ENCODE measurements around the gene CAV2.
A peak's percentile ranks its signal among the peaks of the same experiment; 100 is the strongest.

Gene CAV2, protein sequence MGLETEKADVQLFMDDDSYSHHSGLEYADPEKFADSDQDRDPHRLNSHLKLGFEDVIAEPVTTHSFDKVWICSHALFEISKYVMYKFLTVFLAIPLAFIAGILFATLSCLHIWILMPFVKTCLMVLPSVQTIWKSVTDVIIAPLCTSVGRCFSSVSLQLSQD

DNA sequence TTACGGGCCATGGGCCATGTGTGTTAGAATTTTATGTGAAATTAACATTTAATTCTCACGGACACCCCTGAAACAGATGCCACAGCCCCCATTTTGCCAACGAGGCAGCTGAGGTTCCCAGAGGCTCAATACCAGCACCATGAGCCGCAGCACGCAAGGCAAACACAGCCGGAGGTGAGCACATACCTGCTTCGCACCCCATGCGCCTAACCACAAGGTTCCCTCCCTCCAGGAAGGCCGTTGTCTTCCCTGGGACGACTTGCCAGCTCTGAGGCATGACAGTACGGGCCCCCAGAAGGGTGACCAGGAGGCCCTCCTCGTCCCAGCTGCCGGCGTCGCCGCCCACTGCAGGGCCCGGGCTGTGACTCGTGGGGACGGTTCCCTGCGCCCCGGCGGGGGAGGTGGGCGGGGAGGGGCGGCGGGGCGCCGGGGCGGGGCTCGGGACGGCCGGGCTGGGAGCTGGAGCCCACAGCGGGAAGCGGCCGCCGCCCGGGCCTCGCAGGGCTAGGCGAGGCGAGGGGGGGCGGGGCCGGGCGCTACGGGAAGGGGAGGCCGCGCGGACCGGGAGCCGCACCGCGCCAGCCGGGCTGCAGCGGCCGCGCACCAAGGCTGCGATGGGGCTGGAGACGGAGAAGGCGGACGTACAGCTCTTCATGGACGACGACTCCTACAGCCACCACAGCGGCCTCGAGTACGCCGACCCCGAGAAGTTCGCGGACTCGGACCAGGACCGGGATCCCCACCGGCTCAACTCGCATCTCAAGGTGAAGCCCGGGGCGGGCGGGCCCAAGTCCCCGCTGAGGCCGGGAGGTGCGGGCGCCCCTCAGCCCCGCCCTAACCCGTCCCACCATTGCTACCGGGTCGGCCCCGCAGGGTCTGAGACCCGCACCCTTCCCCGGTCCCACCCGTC is at the start of gene CAV2:
TSS of gene CAV2 (plus strand) at position 571 of the 910 bp plus-strand sequence. CDS start at position 615, 44 bp downstream.
- TF ChIP-seq, protein P1, sequence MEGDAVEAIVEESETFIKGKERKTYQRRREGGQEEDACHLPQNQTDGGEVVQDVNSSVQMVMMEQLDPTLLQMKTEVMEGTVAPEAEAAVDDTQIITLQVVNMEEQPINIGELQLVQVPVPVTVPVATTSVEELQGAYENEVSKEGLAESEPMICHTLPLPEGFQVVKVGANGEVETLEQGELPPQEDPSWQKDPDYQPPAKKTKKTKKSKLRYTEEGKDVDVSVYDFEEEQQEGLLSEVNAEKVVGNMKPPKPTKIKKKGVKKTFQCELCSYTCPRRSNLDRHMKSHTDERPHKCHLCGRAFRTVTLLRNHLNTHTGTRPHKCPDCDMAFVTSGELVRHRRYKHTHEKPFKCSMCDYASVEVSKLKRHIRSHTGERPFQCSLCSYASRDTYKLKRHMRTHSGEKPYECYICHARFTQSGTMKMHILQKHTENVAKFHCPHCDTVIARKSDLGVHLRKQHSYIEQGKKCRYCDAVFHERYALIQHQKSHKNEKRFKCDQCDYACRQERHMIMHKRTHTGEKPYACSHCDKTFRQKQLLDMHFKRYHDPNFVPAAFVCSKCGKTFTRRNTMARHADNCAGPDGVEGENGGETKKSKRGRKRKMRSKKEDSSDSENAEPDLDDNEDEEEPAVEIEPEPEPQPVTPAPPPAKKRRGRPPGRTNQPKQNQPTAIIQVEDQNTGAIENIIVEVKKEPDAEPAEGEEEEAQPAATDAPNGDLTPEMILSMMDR (IDR thresholded peaks at IDR 0.05) = no peak
- TF ChIP-seq ZFX (IDR thresholded peaks at IDR 0.05; ENCODE audit: borderline replicate concordance) = no peak

DNA sequence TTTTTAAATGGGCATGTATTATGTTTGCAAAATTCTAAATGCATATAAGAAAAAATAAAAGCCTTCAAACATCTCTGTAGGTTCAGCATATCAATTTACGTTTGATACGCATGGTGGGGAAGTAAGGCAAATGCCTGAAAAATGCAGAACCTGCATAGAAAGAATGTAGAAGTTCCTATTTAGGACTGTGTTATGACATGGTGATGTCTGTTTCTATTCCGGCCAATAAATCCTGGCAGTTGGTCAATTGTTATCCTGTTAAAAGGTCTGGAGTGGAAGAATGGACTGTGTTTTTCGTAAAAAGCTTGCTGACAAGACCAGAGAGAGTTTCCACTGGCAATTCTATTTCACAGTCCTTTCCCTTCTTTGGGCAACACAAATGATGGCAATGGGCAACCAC is 49.6 kb upstream of the CAV2 start:
- TF ChIP-seq, protein P1 (IDR thresholded peaks at IDR 0.05) = no peak
- TF ChIP-seq ZFX (IDR thresholded peaks at IDR 0.05; ENCODE audit: borderline replicate concordance) = no peak

More for the DNA sequence above, at the start of gene CAV2:
- no peak within 1 kb of the TSS for H3K27ac ChIP-seq

DNA sequence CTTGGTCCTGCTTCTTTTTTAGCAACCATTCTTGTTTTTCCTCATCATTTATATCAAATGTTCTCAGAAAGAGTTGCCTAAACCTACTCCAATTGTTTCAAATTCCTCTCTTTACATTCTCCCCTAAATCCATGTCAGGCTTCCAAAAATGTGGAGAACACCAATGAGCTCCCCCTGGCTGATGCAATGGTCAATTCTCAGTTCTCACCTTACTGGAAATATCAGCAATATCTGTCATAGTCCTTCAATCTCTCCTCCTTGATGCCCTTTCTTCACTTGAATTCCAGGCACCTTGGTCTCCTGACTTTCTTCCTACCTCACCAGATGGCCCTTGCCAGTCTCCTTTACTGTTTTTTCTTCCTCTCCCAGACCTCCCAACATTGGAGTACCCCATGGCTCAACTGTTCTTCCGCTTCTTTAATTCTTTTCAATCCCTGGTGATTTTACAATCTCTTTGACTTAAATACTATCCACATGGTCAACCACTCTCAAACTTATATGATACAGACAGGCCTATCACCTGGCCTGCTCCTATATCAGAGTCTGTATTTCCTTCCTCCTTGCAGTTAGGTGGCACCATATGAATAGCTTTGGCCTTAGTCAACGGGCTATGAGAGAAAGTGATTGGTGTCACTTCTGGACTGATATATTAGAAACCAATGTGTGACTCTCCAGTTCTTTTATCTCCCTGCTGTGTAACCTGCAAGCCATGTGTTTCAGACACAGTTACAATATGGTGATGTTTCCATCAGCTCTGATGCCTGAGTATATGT is 47.4 kb upstream of the CAV2 start:
- TF ChIP-seq, protein P1 (IDR thresholded peaks at IDR 0.05) = 0 out of 2 replicates have a peak, but pooled peaks have one; percentile 6
- TF ChIP-seq ZFX (IDR thresholded peaks at IDR 0.05; ENCODE audit: borderline replicate concordance) = no peak
- H3K27ac ChIP-seq = no peak overlapping the region

More for the DNA sequence above, 49.6 kb upstream of the CAV2 start:
- no peak overlapping the region for H3K27ac ChIP-seq

DNA sequence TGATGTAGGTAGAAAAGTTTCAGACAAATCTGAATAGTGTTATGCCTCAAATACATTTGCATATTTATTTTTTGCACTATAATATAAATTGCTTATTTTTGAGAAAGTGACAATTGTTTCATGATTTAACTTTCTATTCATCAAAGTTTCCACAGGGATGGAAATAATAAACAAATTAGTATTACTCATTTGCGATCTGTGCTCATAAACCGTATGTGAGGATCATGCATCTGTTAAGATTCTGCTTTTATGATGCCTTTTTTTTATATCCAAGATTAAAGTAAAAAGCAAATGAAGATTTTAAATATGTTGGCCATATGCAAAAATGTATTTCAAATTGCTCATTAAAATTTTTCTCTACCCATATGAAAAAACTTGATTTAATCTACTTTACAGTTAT is 45.2 kb upstream of the CAV2 start:
- H3K27ac ChIP-seq = no peak overlapping the region
- TF ChIP-seq, protein P1 (IDR thresholded peaks at IDR 0.05) = no peak
- no peak for TF ChIP-seq ZFX (IDR thresholded peaks at IDR 0.05; ENCODE audit: borderline replicate concordance)

DNA sequence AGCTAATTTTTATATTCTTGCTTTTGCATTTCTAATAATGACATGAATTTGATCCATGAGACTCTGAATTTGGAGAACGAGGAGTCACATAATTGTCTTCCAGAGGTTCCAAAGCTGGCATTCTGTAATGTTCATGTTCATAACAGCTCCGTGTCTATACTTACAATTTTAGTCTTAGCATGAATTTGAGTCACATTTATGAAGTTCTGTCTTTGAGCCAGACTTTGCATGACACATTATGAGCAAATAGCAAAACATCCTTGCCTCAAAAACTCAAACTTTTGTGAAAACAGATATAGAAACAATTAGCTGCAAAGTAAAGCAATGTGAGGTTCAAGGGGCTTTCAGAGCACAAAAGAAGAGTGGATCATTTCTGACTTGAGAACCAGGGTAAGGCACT is 44.5 kb upstream of the CAV2 start:
- TF ChIP-seq, protein P1 (IDR thresholded peaks at IDR 0.05) = no peak
- no peak for TF ChIP-seq ZFX (IDR thresholded peaks at IDR 0.05; ENCODE audit: borderline replicate concordance)
- H3K27ac ChIP-seq = no peak overlapping the region

DNA sequence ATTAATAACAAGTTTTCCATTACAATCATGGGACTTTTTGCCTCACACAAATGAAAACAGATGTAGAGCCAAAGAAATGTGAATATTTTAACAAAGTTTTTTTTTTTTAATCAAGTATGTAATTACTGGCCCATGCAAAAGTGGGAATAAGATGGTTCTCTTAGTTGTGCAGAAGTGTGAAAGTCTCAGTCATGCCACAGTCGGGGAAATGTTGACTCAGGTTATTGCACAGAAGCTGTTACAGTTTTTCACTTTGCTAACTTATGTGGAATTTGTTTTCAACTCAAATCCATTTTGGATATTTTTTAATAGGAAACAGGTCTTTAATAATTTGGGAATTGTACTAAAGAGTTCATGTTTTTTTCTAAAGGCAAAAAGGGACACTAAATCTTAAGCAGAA is 44.0 kb upstream of the CAV2 start:
- no peak for TF ChIP-seq ZFX (IDR thresholded peaks at IDR 0.05; ENCODE audit: borderline replicate concordance)
- TF ChIP-seq, protein P1 (IDR thresholded peaks at IDR 0.05) = no peak
- H3K27ac ChIP-seq = no peak overlapping the region
